ENCODE measurements around the gene SLC16A5.

The SLC16A5 gene

GRCh38 chr17:75108193-75108592 lies 20.4 kb downstream of the SLC16A5 start:
- no peak for DNase-seq (ENCODE audit: low read depth in 2 of 2)
- H3K4me3 ChIP-seq (replicated peaks in 1 of 2; ENCODE audit: low read depth in 2 of 2, low read length in 2 of 2): no peak overlapping the region
- no peak for TF ChIP-seq CTCF (IDR thresholded peaks at IDR 0.05; ENCODE audit: low read depth, low read length)

GRCh38 chr17:75109046-75109406 lies 21.3 kb downstream of the SLC16A5 start:
- DNase-seq (ENCODE audit: low read depth in 2 of 2): no peak
- peak overlapping the region; percentile 79 to 81 for H3K4me3 ChIP-seq (replicated peaks in 1 of 2; ENCODE audit: low read depth in 2 of 2, low read length in 2 of 2)
- no peak for TF ChIP-seq CTCF (IDR thresholded peaks at IDR 0.05; ENCODE audit: low read depth, low read length)

GRCh38 chr17:75109407-75110233 lies 21.9 kb downstream of the SLC16A5 start, which contains the start of gene ARMC7:
Gene ARMC7 (plus strand): TSS chr17:75109969. CDS start chr17:75110289, 320 bp downstream.
- TF ChIP-seq CTCF (IDR thresholded peaks at IDR 0.05; ENCODE audit: low read depth, low read length): no peak
- peak within 1 kb of the TSS; percentile 79 to 81 for H3K4me3 ChIP-seq (replicated peaks in 1 of 2; ENCODE audit: low read depth in 2 of 2, low read length in 2 of 2)
- DNase-seq (ENCODE audit: low read depth in 2 of 2): peak; percentile 77 to 83

- peak in 1 of 2 donors; percentile 22 for DNase-seq (ENCODE audit: low read depth in 2 of 2)
- peak overlapping the region; percentile 79 to 81 for H3K4me3 ChIP-seq (replicated peaks in 1 of 2; ENCODE audit: low read depth in 2 of 2, low read length in 2 of 2)
- no peak for TF ChIP-seq CTCF (IDR thresholded peaks at IDR 0.05; ENCODE audit: low read depth, low read length)
Measured at GRCh38 chr17:75110234-75110937, 22.6 kb downstream of the SLC16A5 start.

GRCh38 chr17:75111777-75112335 lies 24.1 kb downstream of the SLC16A5 start:
- TF ChIP-seq CTCF (IDR thresholded peaks at IDR 0.05; ENCODE audit: low read depth, low read length): no peak
- no peak overlapping the region for H3K4me3 ChIP-seq (replicated peaks in 1 of 2; ENCODE audit: low read depth in 2 of 2, low read length in 2 of 2)
- no peak for DNase-seq (ENCODE audit: low read depth in 2 of 2)

- H3K4me3 ChIP-seq (replicated peaks in 1 of 2; ENCODE audit: low read depth in 2 of 2, low read length in 2 of 2): peak overlapping the region; percentile 45 to 54
- DNase-seq (ENCODE audit: low read depth in 2 of 2): peak; percentile 94 to 95
- peak; percentile 92 for TF ChIP-seq CTCF (IDR thresholded peaks at IDR 0.05; ENCODE audit: low read depth, low read length)
Measured at GRCh38 chr17:75113798-75114551, 26.2 kb downstream of the SLC16A5 start.
